NCI-H82 treated with DMSO at 0.1 percent for 48 hours (cell line): ENCODE measurements around the gene MED4.
"Not testable (repeated sequence)": the region's sequence is repeated elsewhere in the genome, so short reads cannot be mapped to it uniquely, and the experiment has no call there.

Experiments used
- DNase-seq: peaks from one replicate; lab custom pipeline; 2025; ENCODE audit not compliant: unreplicated experiment; lab: John Stamatoyannopoulos, UW

The MED4 gene

DNA sequence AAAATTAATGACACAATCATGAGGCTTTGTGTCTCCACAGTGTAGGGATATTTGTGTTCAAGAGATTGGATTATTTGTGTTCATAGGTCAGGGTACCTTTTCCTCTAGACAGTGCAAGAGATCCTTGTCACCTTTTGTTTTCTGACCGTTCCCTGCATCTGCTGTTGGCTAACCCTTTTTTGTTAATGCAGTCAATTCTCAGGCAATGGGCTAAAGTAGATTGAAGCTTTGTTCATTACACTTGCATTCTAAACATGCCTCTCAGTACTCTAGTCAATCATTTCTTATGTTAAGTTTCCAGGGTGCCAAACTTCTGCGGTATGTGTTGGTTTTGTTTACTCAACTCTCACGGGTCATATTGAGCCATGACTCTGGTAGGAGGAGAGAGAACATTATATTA, 1.8 kb upstream of the MED4 start:
- DNase-seq: no peak

- no peak for DNase-seq
Measured at GRCh38 chr13:48094404-48094780, 512 bp downstream of the MED4 start.

DNA sequence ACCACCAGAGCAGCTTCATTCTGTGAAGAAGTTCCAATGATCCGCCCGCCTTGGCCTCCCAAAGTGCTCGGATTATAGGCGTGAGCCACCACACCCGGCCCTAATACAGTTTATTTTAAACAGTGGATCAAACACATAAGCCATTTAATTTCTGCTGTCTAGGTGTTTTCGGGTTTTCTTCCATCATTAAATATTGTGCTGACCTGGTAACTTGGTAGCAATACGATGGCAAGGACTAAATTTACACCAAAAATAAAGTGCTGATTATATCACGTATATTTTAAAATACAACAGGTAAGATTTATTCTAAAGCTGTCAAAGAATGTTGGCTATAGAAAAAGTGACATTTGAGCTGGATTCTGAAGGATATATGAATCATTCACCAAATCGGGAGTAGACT, 1.3 kb downstream of the MED4 start:
- DNase-seq: no peak

GRCh38 chr13:48086272-48086671, 8.6 kb downstream of the MED4 start:
- DNase-seq: no peak

GRCh38 chr13:48081739-48082138, 13.2 kb downstream of the MED4 start:
- no peak for DNase-seq

- DNase-seq: no peak
Measured at GRCh38 chr13:48078251-48078656, 16.6 kb downstream of the MED4 start.

DNA sequence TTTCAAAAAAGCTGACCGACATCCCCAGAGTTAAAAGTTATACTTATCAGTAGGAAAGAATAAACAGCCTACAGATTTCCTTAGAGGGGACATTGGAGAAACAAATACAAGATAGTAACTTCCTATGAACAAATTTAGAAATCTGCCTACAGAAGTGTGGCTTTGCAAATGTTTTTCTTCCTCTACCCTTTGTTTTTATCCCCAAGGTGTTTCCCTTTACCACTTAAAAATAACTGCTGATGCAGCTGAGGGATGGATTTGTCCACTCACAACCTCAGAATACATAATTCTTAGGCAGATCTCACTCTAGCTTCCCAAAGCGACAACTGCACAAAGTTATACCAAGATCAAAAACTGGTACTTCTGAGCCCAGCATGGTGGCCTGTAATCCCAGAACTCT, 20.9 kb downstream of the MED4 start:
- DNase-seq: no peak

DNA sequence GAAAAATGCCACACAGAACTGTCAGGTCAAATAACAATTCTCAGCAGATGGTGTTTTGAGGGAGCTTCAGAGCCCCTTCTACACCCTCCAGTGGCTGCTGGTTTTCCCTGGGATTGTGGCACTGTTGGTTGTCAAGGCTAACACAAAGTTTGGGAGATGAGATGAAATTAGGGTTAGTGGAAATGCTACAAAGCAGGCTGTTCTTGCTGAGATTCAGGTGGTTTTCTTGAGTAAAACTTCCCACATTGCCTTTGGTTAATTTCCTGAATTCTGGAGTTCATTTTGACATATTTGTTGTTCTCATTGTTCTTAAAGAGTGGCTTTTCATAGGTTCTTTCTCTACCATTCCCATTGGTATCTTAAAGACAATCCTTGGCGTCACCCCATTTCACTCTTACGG, 22.1 kb downstream of the MED4 start:
- DNase-seq: no peak

DNA sequence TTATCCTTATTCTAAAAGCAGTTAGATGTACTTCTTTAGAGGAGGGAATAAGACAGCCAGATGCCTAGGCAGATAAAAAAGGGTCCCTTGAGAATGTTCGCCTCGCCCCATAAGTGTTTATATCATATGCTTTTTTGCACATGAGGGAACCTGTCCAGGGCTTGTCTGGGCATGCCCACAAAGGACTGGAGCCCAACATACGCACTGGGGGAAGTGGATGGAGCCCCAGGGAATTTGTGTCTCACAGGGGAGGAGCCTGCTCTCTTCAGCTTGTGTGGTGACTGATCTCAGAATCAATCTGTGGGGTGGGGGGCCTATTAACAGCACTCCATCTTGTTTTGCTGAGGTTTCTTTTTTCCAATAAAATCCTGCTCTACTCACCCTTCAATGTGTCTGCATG, 22.6 kb downstream of the MED4 start:
- no peak for DNase-seq

DNA sequence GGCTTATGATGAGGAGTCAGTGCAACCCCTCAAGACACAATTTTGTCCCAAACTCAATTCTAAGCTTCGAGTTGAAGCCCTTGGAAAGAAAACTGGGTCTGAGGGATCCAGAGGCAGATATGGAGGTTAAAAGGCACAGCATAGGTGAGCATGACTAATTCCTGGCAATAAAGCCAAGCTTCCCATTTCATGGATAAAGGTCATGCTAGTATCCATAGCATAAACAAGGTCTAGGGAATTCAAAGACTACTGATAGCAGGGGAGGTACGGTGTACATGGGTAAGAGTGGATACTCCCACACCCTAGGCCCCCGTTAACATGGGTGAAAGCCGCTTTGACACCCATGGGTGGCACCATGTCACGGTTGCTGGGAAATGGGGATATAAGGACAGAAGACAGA, 24.0 kb downstream of the MED4 start:
- no peak for DNase-seq

- no peak for DNase-seq
Measured at GRCh38 chr13:48069573-48069972, 25.3 kb downstream of the MED4 start.

- no peak for DNase-seq
Measured at GRCh38 chr13:48068952-48069351, 26.0 kb downstream of the MED4 start.

DNA sequence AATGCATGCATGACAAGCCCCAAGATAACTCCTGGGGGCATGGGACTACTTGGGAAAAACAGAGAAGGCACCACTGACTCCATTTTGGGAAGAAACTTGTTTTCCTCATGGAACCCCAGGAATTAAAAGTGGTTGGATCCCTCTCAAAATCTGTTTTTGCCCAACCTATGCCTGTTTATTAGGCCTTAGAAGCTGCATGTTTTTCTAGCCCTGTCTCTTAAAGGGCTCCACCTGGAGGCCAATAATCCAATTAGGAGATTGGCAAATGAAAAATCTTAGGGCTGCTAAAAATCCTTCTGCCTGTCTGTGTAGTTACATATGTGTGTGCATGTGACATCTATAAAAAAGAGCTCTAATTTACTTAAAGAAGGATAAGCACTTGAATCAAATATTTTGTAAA, 26.9 kb downstream of the MED4 start:
- peak; percentile 90 for DNase-seq

GRCh38 chr13:48066310-48066989, 28.5 kb downstream of the MED4 start:
- DNase-seq: peak; percentile 20

- DNase-seq: not testable (repeated sequence)
Measured at GRCh38 chr13:48059951-48060350, 35.0 kb downstream of the MED4 start.

DNA sequence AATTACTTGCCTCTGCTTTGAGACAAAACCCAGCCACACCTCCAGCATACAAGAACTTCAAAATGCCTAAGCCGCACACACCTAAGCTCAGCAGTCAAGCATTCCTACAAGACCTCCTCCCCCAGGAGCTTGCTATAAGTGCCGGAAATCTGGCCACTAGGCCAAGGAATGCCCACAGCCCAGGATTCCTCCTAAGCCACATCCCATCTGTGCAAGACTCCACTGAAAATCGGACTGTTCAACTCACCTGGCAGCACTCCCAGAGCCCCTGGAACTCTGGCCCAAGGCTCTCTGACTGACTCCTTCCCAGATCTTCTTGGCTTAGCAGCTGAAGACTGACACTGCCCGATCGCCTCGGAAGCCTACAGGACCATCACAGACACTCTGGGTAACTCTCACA, 36.4 kb downstream of the MED4 start:
- DNase-seq: not testable (repeated sequence)

DNA sequence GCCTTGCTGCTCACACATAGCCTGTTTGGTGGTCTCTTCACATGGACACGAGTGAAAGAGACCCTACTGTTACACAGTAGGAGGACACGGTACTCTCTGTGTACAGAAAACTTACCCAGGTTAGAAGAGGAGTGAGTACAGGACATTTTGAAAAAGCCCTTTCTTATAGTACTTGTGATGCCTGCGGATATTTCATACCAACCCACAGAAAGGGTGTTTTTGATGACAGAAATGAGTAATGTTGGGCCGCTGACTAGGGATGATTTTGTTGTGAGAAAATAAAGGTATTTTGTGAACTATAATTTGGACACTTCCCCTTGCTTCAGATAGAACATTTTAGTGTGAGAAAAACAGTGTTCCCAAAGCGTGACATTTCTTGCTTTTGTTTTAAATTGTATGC, 39.2 kb downstream of the MED4 start:
- DNase-seq: no peak

DNA sequence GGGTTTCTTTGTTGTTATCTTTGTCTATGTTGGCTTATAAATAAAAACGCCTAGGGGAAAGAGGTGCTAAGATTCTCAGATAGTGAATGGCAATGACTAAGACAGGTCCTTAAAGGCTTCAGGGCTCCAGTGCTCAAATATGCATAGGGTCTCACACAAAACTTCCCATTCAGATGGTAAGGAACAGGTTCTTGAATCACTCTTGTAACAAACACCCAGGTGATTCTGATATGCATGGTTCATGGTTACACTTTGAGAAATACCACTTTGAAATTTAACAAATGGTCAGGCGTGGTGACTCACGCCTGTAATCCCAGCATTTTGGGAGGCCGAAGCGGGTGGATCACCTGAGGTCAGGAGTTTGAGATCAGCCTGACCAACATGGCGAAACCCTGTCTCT, 40.3 kb downstream of the MED4 start:
- no peak for DNase-seq

GRCh38 chr13:48050550-48050949, 44.4 kb downstream of the MED4 start:
- no peak for DNase-seq

- DNase-seq: no peak
Measured at GRCh38 chr13:48043789-48044503, 51.0 kb downstream of the MED4 start.

DNA sequence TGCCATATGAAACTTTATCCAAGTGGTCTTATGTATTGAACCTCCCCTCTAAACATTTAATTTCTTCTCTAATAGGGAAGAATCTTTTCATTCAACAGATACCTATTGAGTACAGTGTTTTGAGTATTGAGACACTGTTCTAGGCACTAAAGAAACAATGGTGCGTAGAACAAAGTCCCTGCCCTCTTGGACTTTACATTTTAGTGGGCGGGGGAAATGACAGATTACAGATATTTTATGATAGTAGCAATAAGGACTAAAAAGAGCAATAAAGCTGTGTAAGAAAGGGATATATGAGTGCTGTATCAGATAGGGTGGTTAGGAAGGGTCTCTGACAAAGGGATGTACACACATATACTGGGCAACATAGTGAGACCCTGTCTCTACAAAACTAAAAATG, 52.0 kb downstream of the MED4 start:
- no peak for DNase-seq

- no peak for DNase-seq
Measured at GRCh38 chr13:48040896-48041295, 54.0 kb downstream of the MED4 start.

DNA sequence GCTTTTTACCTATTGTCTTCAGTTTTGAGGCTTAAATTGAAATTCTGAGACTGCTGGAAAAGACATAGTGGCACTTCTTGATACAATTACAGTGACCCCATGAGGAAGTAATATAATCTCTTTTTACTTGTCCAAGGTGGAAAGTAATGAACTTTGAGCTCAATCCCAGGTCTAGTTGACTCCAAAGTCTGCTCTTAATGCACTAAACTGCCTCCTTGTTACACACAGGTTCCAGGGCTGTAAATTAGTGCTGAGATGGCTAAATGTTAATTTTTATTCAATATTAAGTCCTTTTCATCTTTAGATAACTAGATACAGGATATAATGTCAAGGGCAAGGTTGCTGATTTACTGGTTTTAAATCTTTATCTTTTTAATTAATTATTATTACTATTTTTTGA, 54.9 kb downstream of the MED4 start:
- no peak for DNase-seq
